A549 (cell line): Measurements from ENCODE around the gene KIAA1671.

Source experiments
- CEBPB ChIP-seq, 2 experiments: fragments of >200 bp in 1 of 2; sonication (Bioruptor Twin) in 1 of 2; formaldehyde crosslinking in 1 of 2; IDR thresholded peaks; 2 replicates each; pipeline ENCODE4 v1.6.1; 2012 to 2016
- CTCF ChIP-seq: fragments of >200 bp; sonication (Bioruptor Twin); formaldehyde crosslinking; IDR thresholded peaks from 3 replicates; pipeline ENCODE4 v1.5.1; 2016
- E2F6 ChIP-seq: IDR thresholded peaks from 2 replicates; pipeline ENCODE4 v1.6.1; 2012; ENCODE audit warnings: low read depth, borderline replicate concordance
- EP300 ChIP-seq, 2 experiments: fragments of >200 bp; sonication (Bioruptor Twin); formaldehyde crosslinking; IDR thresholded peaks; 2 replicates in 1 of 2; 3 replicates in 1 of 2; pipeline ENCODE4 v1.6.1; 2016 to 2017
- HDAC2 ChIP-seq: fragments of 200-600 bp; sonication (generic); IDR thresholded peaks from 2 replicates; pipeline ENCODE4 v1.6.1; 2016
- KDM1A ChIP-seq: fragments of 200-600 bp; sonication (generic); IDR thresholded peaks from 2 replicates; pipeline ENCODE4 v1.6.1; 2016; ENCODE audit warnings: low read depth, mild to moderate bottlenecking
- MAX ChIP-seq: IDR thresholded peaks from 2 replicates; pipeline ENCODE4 v1.6.1; 2012
- NR3C1 ChIP-seq: fragments of >200 bp; sonication (Bioruptor Twin); formaldehyde crosslinking; IDR thresholded peaks from 3 replicates; pipeline ENCODE4 v1.6.1; 2017
- REST ChIP-seq: fragments of 200-600 bp; sonication (generic); IDR thresholded peaks from 2 replicates; pipeline ENCODE4 v1.6.1; 2016; ENCODE audit warnings: antibody characterized with exemption, mild to moderate bottlenecking, moderate library complexity
- RNF2 ChIP-seq: fragments of 200-600 bp; sonication (generic); IDR thresholded peaks from 2 replicates; pipeline ENCODE4 v1.6.1; 2016; ENCODE audit warnings: low read depth, mild to moderate bottlenecking, antibody characterized with exemption, moderate library complexity, borderline replicate concordance

GRCh38 chr22:25122136-25122764 is 169.7 kb downstream of the KIAA1671 start:
- TF ChIP-seq CTCF: no peak
- no peak for TF ChIP-seq EP300 (IDR thresholded peaks at IDR 0.05)
- TF ChIP-seq REST: no peak
- no peak for TF ChIP-seq RNF2
- no peak for TF ChIP-seq MAX
- no peak for TF ChIP-seq HDAC2
- no peak for TF ChIP-seq NR3C1
- TF ChIP-seq CEBPB (IDR thresholded peaks at IDR 0.05): no peak
- no peak for TF ChIP-seq E2F6
- no peak for TF ChIP-seq KDM1A
